Caco-2 (cell line): ENCODE measurements around the gene MAN2A1. TPM values are rescaled to one million over a fixed set of nuclear protein-coding genes. Genes with fewer than 3 reads are reported as not detected.
"Not testable (repeated sequence)": the region's sequence is repeated elsewhere in the genome, so short reads cannot be mapped to it uniquely, and the experiment has no call there.

Experiments
- BruUV-seq: library from RNA; stranded (reverse); fragments of 400-500 nt; replicated peaks from 2 replicates; lab custom pipeline; 2021; lab: Mats Ljungman, UMichigan
- CTCF ChIA-PET: fragments of 300-600 bp; sonication (Branson Sonifier 250); formaldehyde crosslinking; loops from one replicate; lab custom pipeline; 2022; ENCODE audit warnings: antibody characterized with exemption; lab: Charles Lee
- POLR2A ChIA-PET: fragments of 300-600 bp; sonication (Branson Sonifier 250); formaldehyde crosslinking; loops from one replicate; lab custom pipeline; 2022; ENCODE audit warnings: antibody characterized with exemption; lab: Charles Lee
- DNase-seq, 2 experiments: peaks; one replicate each; pipeline versions ENCODE4 v3.0.0 to v3.0.0-alpha.2; 2020 to 2022
- H3K27me3 ChIP-seq: replicated peaks from 2 replicates; pipeline ENCODE4 v1.6.0; 2011; ENCODE audit warnings: low read length; ENCODE audit not compliant: control insufficient read depth, insufficient read depth
- H3K36me3 ChIP-seq: 2 replicates; pipeline ENCODE4 v1.5.1; 2011; ENCODE audit warnings: low read length; ENCODE audit not compliant: control insufficient read depth, insufficient read depth
- H3K4me1 ChIP-seq: fragments of 250-450 bp; sonication (Bioruptor Pico); 2 replicates; pipeline ENCODE4 v1.5.1; 2020; ENCODE audit warnings: mild to moderate bottlenecking
- H3K4me3 ChIP-seq: 2 replicates; pipeline ENCODE4 v1.5.1; 2011; ENCODE audit warnings: low read depth, mild to moderate bottlenecking, control low read depth, low read length
- H3K9me3 ChIP-seq: fragments of 250-450 bp; sonication (Bioruptor Pico); 2 replicates; pipeline ENCODE4 v1.5.1; 2020; ENCODE audit warnings: mild to moderate bottlenecking, moderate library complexity
- H3K27ac Mint-ChIP-seq: one replicate; pipeline ENCODE4 v1.8.0; 2022; ENCODE audit warnings: mixed read lengths; ENCODE audit not compliant: unreplicated experiment
- H3K27me3 Mint-ChIP-seq: one replicate; pipeline ENCODE4 v1.8.0; 2022; ENCODE audit warnings: mixed read lengths; ENCODE audit not compliant: insufficient read depth, unreplicated experiment
- H3K36me3 Mint-ChIP-seq: one replicate; pipeline ENCODE4 v1.8.0; 2022; ENCODE audit warnings: mild to moderate bottlenecking, mixed read lengths; ENCODE audit not compliant: insufficient read depth, unreplicated experiment
- H3K4me1 Mint-ChIP-seq: one replicate; pipeline ENCODE4 v1.8.0; 2022; ENCODE audit warnings: low read depth, mixed read lengths; ENCODE audit not compliant: unreplicated experiment
- H3K4me3 Mint-ChIP-seq: one replicate; pipeline ENCODE4 v1.8.0; 2022; ENCODE audit warnings: mild to moderate bottlenecking, moderate library complexity, mixed read lengths; ENCODE audit not compliant: unreplicated experiment
- H3K9me3 Mint-ChIP-seq: one replicate; pipeline ENCODE4 v1.8.0; 2022; ENCODE audit warnings: mixed read lengths; ENCODE audit not compliant: unreplicated experiment
- intact Hi-C: fragments of 100-400 bp; cut with micrococcal nuclease; formaldehyde crosslinking; loops from one replicate; pipeline ENCODE4 v1.10.0; 2022; ENCODE audit not compliant: unreplicated experiment
- total RNA-seq: library from RNA; stranded (reverse); gene quantifications from 2 replicates; pipeline ENCODE4 v1.2.3, GENCODE V29; 2022
- TF ChIP-seq, protein P1 (sequence below), 2 experiments: fragments of 200-600 bp in 1 of 2; IDR thresholded peaks; 1 replicate in 1 of 2; 2 replicates in 1 of 2; pipeline versions ENCODE4 v1.5.1 to v1.8.0; 2011 to 2022; ENCODE audit warnings: antibody characterized with exemption in 1 of 2, control low read depth in 1 of 2, inconsistent platforms in 1 of 2, low read depth in 1 of 2, low read length in 1 of 2, mild to moderate bottlenecking in 1 of 2, moderate library complexity in 1 of 2; ENCODE audit not compliant: insufficient read depth in 1 of 2, severe bottlenecking in 1 of 2, unreplicated experiment in 1 of 2

Gene MAN2A1
- total RNA-seq, 1 experiment from 2014 or later = 57.3 TPM

DNA sequence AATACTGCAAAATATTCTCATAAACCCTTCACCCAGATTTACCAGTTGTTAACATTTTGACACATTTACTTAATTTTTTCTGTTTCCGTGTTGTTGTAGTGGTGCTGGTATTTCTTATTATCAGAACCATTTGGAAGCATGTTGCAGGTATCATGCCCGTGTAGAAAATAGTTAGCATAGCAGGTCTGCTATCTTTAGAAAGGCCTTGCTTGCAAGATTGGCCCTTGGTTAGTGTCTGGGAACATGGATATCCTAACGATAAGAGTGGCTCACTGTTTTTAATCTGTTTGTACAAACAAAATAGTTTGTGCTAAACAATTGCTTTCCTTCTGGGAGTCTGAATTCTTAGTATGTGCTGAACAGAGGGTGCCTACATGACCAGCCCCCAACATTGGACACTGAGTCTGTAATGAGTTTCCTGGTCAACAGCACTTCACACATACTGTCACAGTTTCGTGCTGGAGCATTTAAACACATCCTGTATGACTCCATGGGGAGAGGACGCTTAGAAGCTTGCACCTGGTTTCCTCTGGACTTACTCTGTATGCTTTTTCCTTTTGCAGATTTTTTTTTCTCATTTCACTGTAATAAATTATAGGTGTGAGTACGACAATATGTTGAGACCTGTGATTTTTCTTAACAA is 66.9 kb downstream of the MAN2A1 start:
- H3K36me3 ChIP-seq = no peaks in the 10 kb centered on the region
- Mint-ChIP-seq H3K36me3 (peaks cover 16% of the 10 kb centered on the region), H3K9me3 (no peaks in the 10 kb centered on the region), H3K27me3 (no peaks in the 10 kb centered on the region), H3K27ac (no peak overlapping the region), H3K4me3 (no peak overlapping the region), H3K4me1 (no peaks in the 10 kb centered on the region)
- intact Hi-C loops = no loop called here
- DNase-seq = no peak
- no peaks in the 10 kb centered on the region for H3K27me3 ChIP-seq
- ChIA-PET POLR2A (no interaction called here), CTCF (no interaction called here)
- H3K4me1 ChIP-seq = 0 out of 2 replicates have a peak, but pooled peaks cover 8% of the 10 kb centered on the region
- TF ChIP-seq, protein P1, sequence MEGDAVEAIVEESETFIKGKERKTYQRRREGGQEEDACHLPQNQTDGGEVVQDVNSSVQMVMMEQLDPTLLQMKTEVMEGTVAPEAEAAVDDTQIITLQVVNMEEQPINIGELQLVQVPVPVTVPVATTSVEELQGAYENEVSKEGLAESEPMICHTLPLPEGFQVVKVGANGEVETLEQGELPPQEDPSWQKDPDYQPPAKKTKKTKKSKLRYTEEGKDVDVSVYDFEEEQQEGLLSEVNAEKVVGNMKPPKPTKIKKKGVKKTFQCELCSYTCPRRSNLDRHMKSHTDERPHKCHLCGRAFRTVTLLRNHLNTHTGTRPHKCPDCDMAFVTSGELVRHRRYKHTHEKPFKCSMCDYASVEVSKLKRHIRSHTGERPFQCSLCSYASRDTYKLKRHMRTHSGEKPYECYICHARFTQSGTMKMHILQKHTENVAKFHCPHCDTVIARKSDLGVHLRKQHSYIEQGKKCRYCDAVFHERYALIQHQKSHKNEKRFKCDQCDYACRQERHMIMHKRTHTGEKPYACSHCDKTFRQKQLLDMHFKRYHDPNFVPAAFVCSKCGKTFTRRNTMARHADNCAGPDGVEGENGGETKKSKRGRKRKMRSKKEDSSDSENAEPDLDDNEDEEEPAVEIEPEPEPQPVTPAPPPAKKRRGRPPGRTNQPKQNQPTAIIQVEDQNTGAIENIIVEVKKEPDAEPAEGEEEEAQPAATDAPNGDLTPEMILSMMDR (IDR thresholded peaks at IDR 0.05; ENCODE audit: insufficient read depth in 1 of 2, low read depth in 1 of 2, low read length in 1 of 2, severe bottlenecking in 1 of 2, unreplicated experiment in 1 of 2) = no peak
- no TSS peak for BruUV-seq
- H3K4me3 ChIP-seq = no peak overlapping the region
- no peaks in the 10 kb centered on the region for H3K9me3 ChIP-seq

DNA sequence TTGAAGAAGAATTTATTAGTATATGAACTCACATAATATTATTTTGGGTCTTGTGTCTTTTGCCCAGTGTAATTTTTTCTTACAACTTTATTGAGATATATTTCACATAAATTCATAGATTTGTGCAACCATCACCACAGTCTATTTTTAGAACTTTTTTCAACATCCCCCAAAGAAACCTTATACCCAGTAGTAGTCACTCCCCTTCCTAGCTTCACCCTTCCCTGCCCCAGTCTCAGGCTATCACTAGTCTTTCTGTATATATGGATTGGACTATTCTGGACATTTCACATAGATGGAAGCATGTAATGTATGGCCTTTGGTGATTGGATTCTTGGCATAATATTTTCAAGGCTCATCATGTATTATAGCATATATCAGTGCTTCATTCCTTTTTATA is 67.8 kb downstream of the MAN2A1 start:
- ChIA-PET POLR2A (no interaction called here), CTCF (no interaction called here)
- Histone ChIP-seq H3K36me3 (peaks cover 3% of the 10 kb centered on the region), H3K4me1 (0 out of 2 replicates have a peak, but pooled peaks cover 8% of the 10 kb centered on the region), H3K9me3 (no peaks in the 10 kb centered on the region), H3K27me3 (no peaks in the 10 kb centered on the region), H3K4me3 (no peak overlapping the region)
- intact Hi-C loops = no loop called here
- peaks cover 16% of the 10 kb centered on the region for H3K36me3 Mint-ChIP-seq
- no peaks in the 10 kb centered on the region for H3K9me3 Mint-ChIP-seq
- TF ChIP-seq, protein P1 (IDR thresholded peaks at IDR 0.05; ENCODE audit: insufficient read depth in 1 of 2, low read depth in 1 of 2, low read length in 1 of 2, severe bottlenecking in 1 of 2, unreplicated experiment in 1 of 2) = no peak
- no TSS peak for BruUV-seq
- H3K27ac Mint-ChIP-seq = no peak overlapping the region
- DNase-seq = no peak
- H3K4me3 Mint-ChIP-seq = no peak overlapping the region
- H3K4me1 Mint-ChIP-seq = no peaks in the 10 kb centered on the region
- H3K27me3 Mint-ChIP-seq = no peaks in the 10 kb centered on the region

DNA sequence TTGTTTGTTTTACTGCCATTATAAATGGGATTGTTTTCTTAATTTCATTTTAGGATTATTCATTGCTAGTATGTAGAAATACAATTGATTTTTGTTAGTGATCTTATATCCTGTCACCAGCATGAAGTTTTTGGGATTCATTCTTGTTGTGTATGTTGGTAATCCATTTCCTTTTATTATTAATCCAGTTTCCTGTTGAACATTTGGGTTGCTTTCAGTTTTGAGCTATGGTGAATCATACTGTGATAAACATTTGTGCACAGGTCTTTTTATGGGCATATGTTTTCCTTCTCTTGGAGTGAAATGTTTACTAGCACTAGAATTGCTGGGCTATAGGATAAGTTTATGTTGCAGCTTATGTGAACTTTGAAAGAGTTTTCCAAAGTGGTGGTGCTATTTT is 69.6 kb downstream of the MAN2A1 start:
- BruUV-seq = no TSS peak
- DNase-seq = no peak
- no peak overlapping the region for H3K4me3 ChIP-seq
- Mint-ChIP-seq H3K36me3 (peaks cover 21% of the 10 kb centered on the region), H3K27me3 (no peaks in the 10 kb centered on the region), H3K4me3 (no peak overlapping the region), H3K4me1 (no peaks in the 10 kb centered on the region), H3K9me3 (no peaks in the 10 kb centered on the region), H3K27ac (no peak overlapping the region)
- TF ChIP-seq, protein P1 (IDR thresholded peaks at IDR 0.05; ENCODE audit: insufficient read depth in 1 of 2, low read depth in 1 of 2, low read length in 1 of 2, severe bottlenecking in 1 of 2, unreplicated experiment in 1 of 2) = no peak
- 0 out of 2 replicates have a peak, but pooled peaks cover 3% of the 10 kb centered on the region for H3K4me1 ChIP-seq
- ChIA-PET CTCF (no interaction called here), POLR2A (no interaction called here)
- no peaks in the 10 kb centered on the region for H3K9me3 ChIP-seq
- H3K27me3 ChIP-seq = no peaks in the 10 kb centered on the region
- H3K36me3 ChIP-seq = peaks cover 3% of the 10 kb centered on the region
- intact Hi-C loops = no loop called here

DNA sequence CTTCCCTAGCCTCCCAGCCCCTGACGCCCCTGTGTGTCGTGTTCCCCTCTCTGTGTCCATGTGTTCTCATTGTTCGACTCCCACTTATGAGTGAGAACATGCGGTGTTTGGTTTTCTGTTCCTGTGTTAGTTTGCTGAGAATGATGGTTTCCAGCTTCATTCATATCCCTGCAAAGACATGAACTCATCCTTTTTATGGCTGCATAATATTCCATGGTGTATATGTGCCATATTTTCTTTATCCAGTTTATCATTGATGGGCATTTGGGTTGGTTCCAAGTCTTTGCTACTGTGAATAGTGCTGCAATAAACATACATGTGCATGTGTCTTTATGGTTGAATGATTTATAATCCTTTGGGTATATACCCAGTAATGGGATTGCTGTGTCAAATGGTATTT is 70.4 kb downstream of the MAN2A1 start:
- H3K4me1 Mint-ChIP-seq = not testable (repeated sequence)
- H3K36me3 Mint-ChIP-seq = peaks cover 21% of the 10 kb centered on the region

More for the DNA sequence above, 70.4 kb downstream of the MAN2A1 start:
- H3K9me3 ChIP-seq, CTCF ChIA-PET, BruUV-seq, H3K4me3 Mint-ChIP-seq, H3K9me3 Mint-ChIP-seq, H3K27me3 ChIP-seq, H3K36me3 ChIP-seq, DNase-seq, H3K4me3 ChIP-seq, intact Hi-C loops, H3K27ac Mint-ChIP-seq, POLR2A ChIA-PET, H3K4me1 ChIP-seq, H3K27me3 Mint-ChIP-seq: not testable (repeated sequence)
